ENCODE measurements around the gene HNRNPR.

HNRNPR gene

DNA sequence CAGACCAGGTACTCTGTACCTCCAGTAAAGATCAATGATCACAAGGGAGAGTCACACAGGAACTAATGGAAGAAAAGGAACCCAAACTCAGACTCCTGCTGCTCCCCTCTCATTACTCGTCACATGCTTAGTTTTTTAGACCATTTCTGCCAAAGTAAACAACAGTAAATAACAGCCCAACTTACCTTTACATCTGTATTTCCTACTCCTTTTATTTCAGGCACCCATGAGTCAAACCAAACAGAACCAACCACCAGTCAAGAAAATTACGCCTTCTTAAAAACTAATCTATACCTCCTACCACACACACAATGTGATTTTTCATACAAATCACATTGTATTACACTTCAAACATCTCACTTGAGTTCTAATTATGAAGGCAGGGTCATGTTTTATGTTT, 65.4 kb downstream of the HNRNPR start (continued):
- TF ChIP-seq ZSCAN23 (tag by site-specific recombination; IDR thresholded peaks at IDR 0.05) (no peak), ZNF404 (tag by site-specific recombination; IDR thresholded peaks at IDR 0.05) (no peak), ZNF138 (tag by site-specific recombination; IDR thresholded peaks at IDR 0.05; ENCODE audit: borderline replicate concordance) (no peak), ZBTB1 (tag by site-specific recombination; IDR thresholded peaks at IDR 0.05) (no peak), ZSCAN16 (tag by site-specific recombination; IDR thresholded peaks at IDR 0.05) (no peak), ZNF610 (tag by site-specific recombination; IDR thresholded peaks at IDR 0.05; ENCODE audit: borderline replicate concordance) (no peak), OSR2 (tag by site-specific recombination; IDR thresholded peaks at IDR 0.05) (0 out of 2 replicates have a peak, but pooled peaks have one; percentile 15), ZNF624 (tag by site-specific recombination; IDR thresholded peaks at IDR 0.05) (no peak), ZNF585B (tag by site-specific recombination; IDR thresholded peaks at IDR 0.05) (no peak), ZNF146 (tag by site-specific recombination; IDR thresholded peaks at IDR 0.05) (no peak), ZNF121 (tag by site-specific recombination; IDR thresholded peaks at IDR 0.05) (no peak), ZNF175 (tag by site-specific recombination; IDR thresholded peaks at IDR 0.05) (no peak), ZNF10 (tag by site-specific recombination; IDR thresholded peaks at IDR 0.05) (peak; percentile 67; the same call in 1 of the 2 replicates), SCRT2 (tag by site-specific recombination; IDR thresholded peaks at IDR 0.05) (no peak)
- TF ChIP-seq, protein P1, sequence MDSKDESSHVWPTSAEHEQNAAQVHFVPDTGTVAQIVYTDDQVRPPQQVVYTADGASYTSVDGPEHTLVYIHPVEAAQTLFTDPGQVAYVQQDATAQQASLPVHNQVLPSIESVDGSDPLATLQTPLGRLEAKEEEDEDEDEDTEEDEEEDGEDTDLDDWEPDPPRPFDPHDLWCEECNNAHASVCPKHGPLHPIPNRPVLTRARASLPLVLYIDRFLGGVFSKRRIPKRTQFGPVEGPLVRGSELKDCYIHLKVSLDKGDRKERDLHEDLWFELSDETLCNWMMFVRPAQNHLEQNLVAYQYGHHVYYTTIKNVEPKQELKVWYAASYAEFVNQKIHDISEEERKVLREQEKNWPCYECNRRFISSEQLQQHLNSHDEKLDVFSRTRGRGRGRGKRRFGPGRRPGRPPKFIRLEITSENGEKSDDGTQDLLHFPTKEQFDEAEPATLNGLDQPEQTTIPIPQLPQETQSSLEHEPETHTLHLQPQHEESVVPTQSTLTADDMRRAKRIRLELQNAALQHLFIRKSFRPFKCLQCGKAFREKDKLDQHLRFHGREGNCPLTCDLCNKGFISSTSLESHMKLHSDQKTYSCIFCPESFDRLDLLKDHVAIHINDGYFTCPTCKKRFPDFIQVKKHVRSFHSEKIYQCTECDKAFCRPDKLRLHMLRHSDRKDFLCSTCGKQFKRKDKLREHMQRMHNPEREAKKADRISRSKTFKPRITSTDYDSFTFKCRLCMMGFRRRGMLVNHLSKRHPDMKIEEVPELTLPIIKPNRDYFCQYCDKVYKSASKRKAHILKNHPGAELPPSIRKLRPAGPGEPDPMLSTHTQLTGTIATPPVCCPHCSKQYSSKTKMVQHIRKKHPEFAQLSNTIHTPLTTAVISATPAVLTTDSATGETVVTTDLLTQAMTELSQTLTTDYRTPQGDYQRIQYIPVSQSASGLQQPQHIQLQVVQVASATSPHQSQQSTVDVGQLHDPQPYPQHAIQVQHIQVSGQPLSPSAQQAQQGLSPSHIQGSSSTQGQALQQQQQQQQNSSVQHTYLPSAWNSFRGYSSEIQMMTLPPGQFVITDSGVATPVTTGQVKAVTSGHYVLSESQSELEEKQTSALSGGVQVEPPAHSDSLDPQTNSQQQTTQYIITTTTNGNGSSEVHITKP (tag by site-specific recombination; IDR thresholded peaks at IDR 0.05): peak; percentile 32; the same call in 1 of the 2 replicates

DNA sequence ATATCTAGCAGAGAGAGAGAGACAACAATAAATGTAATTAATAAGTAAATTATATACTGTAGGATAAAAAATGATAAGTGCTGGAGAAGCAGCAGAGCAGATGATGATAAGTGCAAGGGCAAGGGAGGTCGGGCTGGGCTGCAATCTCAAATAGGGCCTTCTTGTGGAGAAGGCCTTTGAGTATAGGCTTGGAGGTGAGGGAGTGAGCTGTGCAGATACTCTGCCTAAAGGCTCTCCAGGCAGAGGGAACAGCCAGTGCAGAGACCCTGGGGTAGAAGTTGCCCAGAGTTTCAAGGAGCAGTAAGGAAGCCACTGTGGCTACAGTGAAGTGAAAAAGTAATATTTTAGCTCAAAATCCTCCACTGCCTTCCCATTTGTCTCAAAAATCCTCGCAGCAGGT, 67.6 kb downstream of the HNRNPR start:
- TF ChIP-seq ZNF133 (tag by site-specific recombination; IDR thresholded peaks at IDR 0.05) (no peak), ZNF776 (tag by site-specific recombination; IDR thresholded peaks at IDR 0.05; ENCODE audit: borderline replicate concordance) (no peak), ZNF175 (tag by site-specific recombination; IDR thresholded peaks at IDR 0.05) (no peak), ZNF2 (tag by site-specific recombination; IDR thresholded peaks at IDR 0.05) (no peak), ZNF341 (tag by site-specific recombination; IDR thresholded peaks at IDR 0.05; ENCODE audit: low read depth) (no peak), HOXC10 (CRISPR knock-in tag; IDR thresholded peaks at IDR 0.05) (no peak), ZNF433 (tag by site-specific recombination; IDR thresholded peaks at IDR 0.05; ENCODE audit: low read depth) (no peak)
- TF ChIP-seq, protein P2, sequence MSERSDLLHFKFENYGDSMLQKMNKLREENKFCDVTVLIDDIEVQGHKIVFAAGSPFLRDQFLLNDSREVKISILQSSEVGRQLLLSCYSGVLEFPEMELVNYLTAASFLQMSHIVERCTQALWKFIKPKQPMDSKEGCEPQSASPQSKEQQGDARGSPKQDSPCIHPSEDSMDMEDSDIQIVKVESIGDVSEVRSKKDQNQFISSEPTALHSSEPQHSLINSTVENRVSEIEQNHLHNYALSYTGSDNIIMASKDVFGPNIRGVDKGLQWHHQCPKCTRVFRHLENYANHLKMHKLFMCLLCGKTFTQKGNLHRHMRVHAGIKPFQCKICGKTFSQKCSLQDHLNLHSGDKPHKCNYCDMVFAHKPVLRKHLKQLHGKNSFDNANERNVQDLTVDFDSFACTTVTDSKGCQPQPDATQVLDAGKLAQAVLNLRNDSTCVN (tag by site-specific recombination; optimal IDR thresholded peaks at IDR 0.05): no peak
- Histone ChIP-seq H3K9me3 (ENCODE audit: control insufficient read depth, insufficient read depth, low read depth, low read length) (no peaks in the 10 kb centered on the region), H3K4me1 (ENCODE audit: control insufficient read depth, insufficient read depth, low read length) (no peaks in the 10 kb centered on the region), H3K27ac (ENCODE audit: extremely low read depth, low read depth, low read length) (no peak overlapping the region), H3K36me3 (ENCODE audit: control insufficient read depth in 2 of 2, insufficient read depth in 1 of 2, low read length in 2 of 2) (peaks cover 15 to 34% of the 10 kb centered on the region in 2 experiments), H3K4me3 (ENCODE audit: low read depth, low read length) (no peak overlapping the region)
- CTCF ChIA-PET: interaction anchor here (0.8 to 1.1 kb wide), 2 partner anchors 60 to 98 kb away, joined by 3 to 4 read pairs; no protein-coding TSS in a partner anchor
- POLR2A ChIA-PET: no interaction called here
